ENCODE data around the gene CCDC80.

CCDC80 gene, protein sequence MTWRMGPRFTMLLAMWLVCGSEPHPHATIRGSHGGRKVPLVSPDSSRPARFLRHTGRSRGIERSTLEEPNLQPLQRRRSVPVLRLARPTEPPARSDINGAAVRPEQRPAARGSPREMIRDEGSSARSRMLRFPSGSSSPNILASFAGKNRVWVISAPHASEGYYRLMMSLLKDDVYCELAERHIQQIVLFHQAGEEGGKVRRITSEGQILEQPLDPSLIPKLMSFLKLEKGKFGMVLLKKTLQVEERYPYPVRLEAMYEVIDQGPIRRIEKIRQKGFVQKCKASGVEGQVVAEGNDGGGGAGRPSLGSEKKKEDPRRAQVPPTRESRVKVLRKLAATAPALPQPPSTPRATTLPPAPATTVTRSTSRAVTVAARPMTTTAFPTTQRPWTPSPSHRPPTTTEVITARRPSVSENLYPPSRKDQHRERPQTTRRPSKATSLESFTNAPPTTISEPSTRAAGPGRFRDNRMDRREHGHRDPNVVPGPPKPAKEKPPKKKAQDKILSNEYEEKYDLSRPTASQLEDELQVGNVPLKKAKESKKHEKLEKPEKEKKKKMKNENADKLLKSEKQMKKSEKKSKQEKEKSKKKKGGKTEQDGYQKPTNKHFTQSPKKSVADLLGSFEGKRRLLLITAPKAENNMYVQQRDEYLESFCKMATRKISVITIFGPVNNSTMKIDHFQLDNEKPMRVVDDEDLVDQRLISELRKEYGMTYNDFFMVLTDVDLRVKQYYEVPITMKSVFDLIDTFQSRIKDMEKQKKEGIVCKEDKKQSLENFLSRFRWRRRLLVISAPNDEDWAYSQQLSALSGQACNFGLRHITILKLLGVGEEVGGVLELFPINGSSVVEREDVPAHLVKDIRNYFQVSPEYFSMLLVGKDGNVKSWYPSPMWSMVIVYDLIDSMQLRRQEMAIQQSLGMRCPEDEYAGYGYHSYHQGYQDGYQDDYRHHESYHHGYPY

DNA sequence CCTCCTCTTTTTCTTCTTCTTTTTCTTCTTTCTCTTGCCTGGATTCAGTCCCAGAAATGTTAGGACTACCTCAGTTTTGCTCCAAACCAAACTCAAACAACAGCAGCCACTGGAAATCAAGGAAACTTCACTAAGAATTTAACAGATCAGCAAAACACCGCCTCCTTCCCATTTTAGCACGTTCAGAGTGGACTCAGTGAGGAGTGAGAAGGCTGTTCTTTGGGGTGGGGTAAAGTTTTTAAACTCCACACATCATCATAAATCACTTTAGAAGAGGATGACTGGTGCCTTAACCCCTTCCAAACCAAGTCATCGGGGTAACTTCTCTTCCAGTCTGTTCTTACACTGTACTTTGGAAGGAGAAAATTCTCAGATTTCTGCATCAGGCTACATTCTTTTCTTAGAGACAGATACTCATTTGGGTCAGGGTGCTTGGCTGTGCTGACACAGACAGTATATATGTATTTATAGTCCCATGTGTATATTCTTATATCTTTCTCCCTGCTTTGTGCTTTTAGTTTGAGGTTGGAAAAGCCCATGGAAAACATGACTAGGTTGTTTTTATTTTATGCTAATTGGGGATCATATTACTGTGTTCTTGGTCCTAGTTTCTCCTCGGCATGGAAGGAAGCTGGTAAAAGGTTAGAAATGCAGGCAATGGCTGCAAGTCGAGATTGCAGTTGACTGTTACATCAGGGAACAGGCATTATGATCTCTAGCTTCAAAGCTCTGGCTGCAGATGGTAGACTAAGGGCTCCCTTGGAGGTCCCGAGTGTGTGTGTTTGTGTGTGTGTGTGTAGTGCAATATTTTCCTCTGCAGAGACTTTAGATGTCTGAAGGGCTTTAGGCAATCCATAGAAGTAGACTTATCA, at the start of gene CCDC80:
CCDC80 (minus strand) TSS at position 214 of the 872 bp plus-strand sequence. CDS start 1,238 bp downstream, outside the sequence.
- peak within 1 kb of the TSS; percentile 49 for H3K4me3 ChIP-seq (ENCODE audit: low read length)
- TF ChIP-seq, protein P1, sequence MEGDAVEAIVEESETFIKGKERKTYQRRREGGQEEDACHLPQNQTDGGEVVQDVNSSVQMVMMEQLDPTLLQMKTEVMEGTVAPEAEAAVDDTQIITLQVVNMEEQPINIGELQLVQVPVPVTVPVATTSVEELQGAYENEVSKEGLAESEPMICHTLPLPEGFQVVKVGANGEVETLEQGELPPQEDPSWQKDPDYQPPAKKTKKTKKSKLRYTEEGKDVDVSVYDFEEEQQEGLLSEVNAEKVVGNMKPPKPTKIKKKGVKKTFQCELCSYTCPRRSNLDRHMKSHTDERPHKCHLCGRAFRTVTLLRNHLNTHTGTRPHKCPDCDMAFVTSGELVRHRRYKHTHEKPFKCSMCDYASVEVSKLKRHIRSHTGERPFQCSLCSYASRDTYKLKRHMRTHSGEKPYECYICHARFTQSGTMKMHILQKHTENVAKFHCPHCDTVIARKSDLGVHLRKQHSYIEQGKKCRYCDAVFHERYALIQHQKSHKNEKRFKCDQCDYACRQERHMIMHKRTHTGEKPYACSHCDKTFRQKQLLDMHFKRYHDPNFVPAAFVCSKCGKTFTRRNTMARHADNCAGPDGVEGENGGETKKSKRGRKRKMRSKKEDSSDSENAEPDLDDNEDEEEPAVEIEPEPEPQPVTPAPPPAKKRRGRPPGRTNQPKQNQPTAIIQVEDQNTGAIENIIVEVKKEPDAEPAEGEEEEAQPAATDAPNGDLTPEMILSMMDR (IDR thresholded peaks at IDR 0.05; ENCODE audit: insufficient read depth, low read depth, low read length, missing control alignments) = no peak
- peak; percentile 88 for DNase-seq (ENCODE audit: low read depth)

GRCh38 chr3:112689989-112690388, 49.0 kb upstream of the CCDC80 start:
- DNase-seq (ENCODE audit: low read depth) = no peak
- TF ChIP-seq, protein P1 (IDR thresholded peaks at IDR 0.05; ENCODE audit: insufficient read depth, low read depth, low read length, missing control alignments) = no peak

DNA sequence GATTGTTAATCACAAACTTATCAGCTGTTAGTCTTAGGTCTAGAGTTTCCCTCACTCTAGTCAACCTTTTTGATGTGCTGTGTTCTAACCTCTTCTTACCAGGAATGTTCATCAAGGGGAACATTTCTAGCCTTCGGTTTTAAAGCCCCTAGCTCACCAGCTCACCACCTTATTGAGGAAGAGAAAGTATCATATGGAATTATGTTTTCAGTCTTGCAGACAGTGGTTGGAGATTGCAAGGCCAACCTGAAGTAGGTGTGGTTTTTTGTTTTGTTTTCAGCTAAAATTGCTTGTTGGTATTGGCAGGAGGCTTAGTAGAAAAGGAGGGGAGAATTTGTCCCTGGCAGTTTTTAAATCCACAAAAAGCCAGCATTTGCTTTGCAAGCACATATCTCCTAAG, 48.4 kb upstream of the CCDC80 start:
- TF ChIP-seq, protein P1 (IDR thresholded peaks at IDR 0.05; ENCODE audit: insufficient read depth, low read depth, low read length, missing control alignments) = no peak
- H3K4me3 ChIP-seq (ENCODE audit: low read length) = no peak overlapping the region
- DNase-seq (ENCODE audit: low read depth) = no peak

More at GRCh38 chr3:112689989-112690388, 49.0 kb upstream of the CCDC80 start:
- no peak overlapping the region for H3K4me3 ChIP-seq (ENCODE audit: low read length)

GRCh38 chr3:112688819-112689218, 47.9 kb upstream of the CCDC80 start:
- peak; percentile 61 for DNase-seq (ENCODE audit: low read depth)
- no peak overlapping the region for H3K4me3 ChIP-seq (ENCODE audit: low read length)
- TF ChIP-seq, protein P1 (IDR thresholded peaks at IDR 0.05; ENCODE audit: insufficient read depth, low read depth, low read length, missing control alignments) = no peak

DNA sequence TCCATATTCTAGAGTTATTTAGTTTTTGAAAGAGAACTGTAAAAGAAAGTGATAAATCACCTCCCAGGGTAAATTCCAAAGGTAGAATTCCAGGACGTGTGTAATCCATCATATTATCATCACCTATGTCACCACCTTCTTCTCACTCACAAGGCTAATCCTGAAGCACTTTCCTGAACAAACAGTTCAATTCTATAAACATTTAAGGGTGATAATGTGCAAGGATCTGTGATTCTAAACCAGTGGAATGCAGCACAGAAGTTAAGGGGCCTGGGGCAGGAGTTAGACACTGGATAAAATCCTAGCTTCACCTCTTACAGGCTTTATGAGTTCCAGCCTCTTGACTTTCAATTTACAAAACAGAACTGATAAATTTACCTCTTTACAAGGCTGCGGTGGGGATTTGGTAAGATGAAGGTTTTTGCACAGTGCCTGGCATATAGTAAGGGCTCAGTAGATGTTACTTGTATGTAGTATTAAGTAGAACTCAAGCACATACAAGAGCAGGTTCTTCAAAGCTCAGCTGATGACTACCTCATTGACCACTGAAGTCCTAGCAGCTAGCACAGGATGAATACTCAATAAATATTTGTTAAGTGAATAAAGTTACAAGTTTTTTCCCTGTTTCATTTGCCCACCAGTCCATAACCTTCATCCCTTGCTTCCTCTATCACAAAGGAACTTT, 47.3 kb upstream of the CCDC80 start:
- no peak overlapping the region for H3K4me3 ChIP-seq (ENCODE audit: low read length)
- TF ChIP-seq, protein P1 (IDR thresholded peaks at IDR 0.05; ENCODE audit: insufficient read depth, low read depth, low read length, missing control alignments) = no peak
- DNase-seq (ENCODE audit: low read depth) = peak; percentile 14

GRCh38 chr3:112687616-112688015, 46.7 kb upstream of the CCDC80 start:
- no peak for DNase-seq (ENCODE audit: low read depth)
- H3K4me3 ChIP-seq (ENCODE audit: low read length) = no peak overlapping the region
- TF ChIP-seq, protein P1 (IDR thresholded peaks at IDR 0.05; ENCODE audit: insufficient read depth, low read depth, low read length, missing control alignments) = no peak

Data from epithelial cell of esophagus (primary cell).